ENCODE data around the gene FAM151A.

- TF ChIP-seq CTCF (IDR thresholded peaks at IDR 0.05), result no peak
- TF ChIP-seq POLR2A (IDR thresholded peaks at IDR 0.05), result no peak
Observed at GRCh38 chr1:54652168-54652567, 28.8 kb upstream of the FAM151A start.

Measured in testis (tissue), 2 donors.